SK-N-SH (cell line): ENCODE results near the gene EVA1A. TPM values are rescaled to one million over a fixed set of nuclear protein-coding genes. Genes with fewer than 3 reads are reported as not detected.

Experiments used
- CTCF ChIA-PET: fragments of 300-600, 350-600 bp; formaldehyde crosslinking; extraction: SDS; loops from one replicate; lab custom pipeline; 2021; lab: Yijun Ruan, JAX
- POLR2A ChIA-PET: fragments of 350-600 bp; sonication (Branson Sonifier 250); formaldehyde crosslinking; extraction: SDS; loops from one replicate; lab custom pipeline; 2020; ENCODE audit warnings: antibody characterized with exemption, inconsistent platforms; lab: Yijun Ruan, JAX
- DNase-seq: peaks from one replicate; pipeline ENCODE4 v3.0.0; 2012
- H2AFZ ChIP-seq: fragments of 200-600 bp; sonication (generic); 2 replicates; pipeline ENCODE4 v1.8.1; 2016; ENCODE audit warnings: antibody characterized with exemption, mild to moderate bottlenecking, low read depth
- H3F3A ChIP-seq: fragments of 200-600 bp; sonication (generic); replicated peaks from 2 replicates; pipeline ENCODE3; 2016; ENCODE audit warnings: antibody characterized with exemption, mild to moderate bottlenecking; ENCODE audit not compliant: insufficient read depth
- H3K27ac ChIP-seq, 2 experiments: fragments of 200-500 bp in 1 of 2; fragments of 200-600 bp in 1 of 2; sonication (Bioruptor generic) in 1 of 2; sonication (generic), shearing (Covaris generic) in 1 of 2; 2 replicates each; pipeline versions ENCODE4 v1.5.1 to v1.6.1; 2014 to 2016; ENCODE audit warnings: low read depth in 2 of 2, inconsistent platforms in 1 of 2, low read length in 1 of 2, mild to moderate bottlenecking in 1 of 2, mixed read lengths in 1 of 2
- H3K27me3 ChIP-seq: fragments of 200-600 bp; sonication (generic), shearing (Covaris generic); 2 replicates; pipeline ENCODE4 v1.6.1; 2016; ENCODE audit warnings: mixed run types; ENCODE audit not compliant: insufficient read depth
- H3K36me3 ChIP-seq, 2 experiments: fragments of 200-500 bp in 1 of 2; fragments of 200-600 bp in 1 of 2; sonication (Bioruptor generic) in 1 of 2; sonication (generic) in 1 of 2; replicated peaks in 1 of 2; 2 replicates each; pipeline versions ENCODE3 to v1.5.1; 2014 to 2016; ENCODE audit warnings: low read length in 1 of 2, mild to moderate bottlenecking in 1 of 2; ENCODE audit not compliant: insufficient read depth in 2 of 2, control insufficient read depth in 1 of 2
- H3K4me1 ChIP-seq, 2 experiments: fragments of 200-500 bp in 1 of 2; fragments of 200-600 bp in 1 of 2; sonication (Bioruptor generic) in 1 of 2; sonication (generic), shearing (Covaris generic) in 1 of 2; 2 replicates each; pipeline versions ENCODE4 v1.5.1 to v1.6.1; 2014 to 2016; ENCODE audit warnings: low read depth in 1 of 2, low read length in 1 of 2, mixed run types in 1 of 2; ENCODE audit not compliant: insufficient read depth in 2 of 2, control insufficient read depth in 1 of 2
- H3K4me2 ChIP-seq: fragments of 200-600 bp; sonication (generic), shearing (Covaris generic); 2 replicates; pipeline ENCODE4 v1.6.1; 2017; ENCODE audit warnings: mixed run types
- H3K4me3 ChIP-seq, 2 experiments: fragments of 200-500 bp in 1 of 2; fragments of 200-600 bp in 1 of 2; sonication (Bioruptor generic) in 1 of 2; sonication (generic), shearing (Covaris generic) in 1 of 2; 2 replicates each; pipeline versions ENCODE4 v1.5.1 to v1.8.1; 2014 to 2016; ENCODE audit warnings: low read depth in 2 of 2, inconsistent platforms in 1 of 2, low read length in 1 of 2, mild to moderate bottlenecking in 1 of 2, mixed read lengths in 1 of 2, moderate library complexity in 1 of 2
- H3K79me2 ChIP-seq: fragments of 200-600 bp; sonication (generic); 2 replicates; pipeline ENCODE4 v1.8.1; 2017; ENCODE audit warnings: mild to moderate bottlenecking; ENCODE audit not compliant: insufficient read depth
- H3K9ac ChIP-seq: fragments of 200-600 bp; sonication (generic); 2 replicates; pipeline ENCODE4 v1.6.1; 2017; ENCODE audit warnings: mixed run types
- H3K9me2 ChIP-seq: fragments of 200-600 bp; sonication (generic); 2 replicates; pipeline ENCODE4 v1.6.1; 2017; ENCODE audit warnings: mixed run types
- H3K9me3 ChIP-seq: fragments of 200-600 bp; sonication (generic); 2 replicates; pipeline ENCODE4 v1.6.1; 2017; ENCODE audit warnings: mixed run types, mild to moderate bottlenecking, moderate library complexity
- H4K20me1 ChIP-seq: fragments of 200-600 bp; sonication (generic); 2 replicates; pipeline ENCODE4 v1.6.1; 2017; ENCODE audit warnings: mild to moderate bottlenecking, mixed run types; ENCODE audit not compliant: insufficient read depth
- ELF1 ChIP-seq: IDR thresholded peaks from 2 replicates; pipeline ENCODE4 v1.4.0; 2012
- EP300 ChIP-seq, 2 experiments: IDR thresholded peaks; 2 replicates each; pipeline versions ENCODE4 v1.4.0 to v1.6.1; 2012; ENCODE audit warnings: borderline replicate concordance in 1 of 2, low read depth in 1 of 2, low read length in 1 of 2
- EZH2phosphoT487 ChIP-seq: fragments of 200-600 bp; sonication (generic); IDR thresholded peaks from 2 replicates; pipeline ENCODE4 v1.6.1; 2017; ENCODE audit warnings: low read depth, mixed run types, mild to moderate bottlenecking, antibody characterized with exemption, moderate library complexity, borderline replicate concordance
- FOSL2 ChIP-seq: IDR thresholded peaks from 2 replicates; pipeline ENCODE4 v1.4.0; 2012; ENCODE audit warnings: low read depth, mild to moderate bottlenecking, moderate library complexity, borderline replicate concordance
- GABPA ChIP-seq: IDR thresholded peaks from 2 replicates; pipeline ENCODE4 v1.4.0; 2012; ENCODE audit warnings: low read depth, mild to moderate bottlenecking
- JUND ChIP-seq: IDR thresholded peaks from 2 replicates; pipeline ENCODE4 v1.4.0; 2012
- MEF2A ChIP-seq: IDR thresholded peaks from 2 replicates; pipeline ENCODE4 v1.4.0; 2012; ENCODE audit warnings: low read depth, borderline replicate concordance
- RFX5 ChIP-seq: IDR thresholded peaks from 2 replicates; pipeline ENCODE4 v1.6.1; 2012; ENCODE audit warnings: mild to moderate bottlenecking, improper control_type of control experiment, low read length
- SIN3A ChIP-seq: IDR thresholded peaks from 2 replicates; pipeline ENCODE4 v1.6.1; 2012; ENCODE audit warnings: low read depth, mild to moderate bottlenecking, low read length, moderate library complexity, borderline replicate concordance
- SMC3 ChIP-seq: IDR thresholded peaks from 2 replicates; pipeline ENCODE4 v1.6.1; 2012; ENCODE audit warnings: low read depth, low read length, improper control_type of control experiment
- TAF1 ChIP-seq: IDR thresholded peaks from 2 replicates; pipeline ENCODE4 v1.6.1; 2012; ENCODE audit warnings: low read depth, mild to moderate bottlenecking, low read length, moderate library complexity, borderline replicate concordance
- TEAD4 ChIP-seq: IDR thresholded peaks from 2 replicates; pipeline ENCODE4 v1.4.0; 2012; ENCODE audit warnings: mild to moderate bottlenecking, borderline replicate concordance; ENCODE audit not compliant: insufficient read depth
- YY1 ChIP-seq: IDR thresholded peaks from 2 replicates; pipeline ENCODE4 v1.4.0; 2012; ENCODE audit warnings: low read depth, mild to moderate bottlenecking
- WGBS: methylation state at CpG from one replicate; pipeline ENCODE4 v1.1.6; 2017; ENCODE audit warnings: low lambda C conversion rate; 5-methylcytosine and 5-hydroxymethylcytosine counted together
- polyA plus RNA-seq, 3 experiments: library from polyadenylated mRNA; depleted of rRNA; stranded (reverse); fragments of >200 nt; gene quantifications; 2 replicates each; pipeline ENCODE4 v1.2.3, GENCODE V29; 2012
- TF ChIP-seq, protein P1 (sequence below): fragments of 150-350 bp; IDR thresholded peaks from 2 replicates; pipeline ENCODE4 v1.6.1; 2017; ENCODE audit warnings: antibody characterized with exemption, low read length, low read depth, borderline replicate concordance
- TF ChIP-seq, protein P2 (sequence below): IDR thresholded peaks from 2 replicates; pipeline ENCODE4 v1.4.0; 2012; ENCODE audit warnings: low read depth, borderline replicate concordance
- TF ChIP-seq, protein P3 (sequence below): IDR thresholded peaks from 2 replicates; pipeline ENCODE4 v1.6.1; 2012; ENCODE audit warnings: mild to moderate bottlenecking, low read depth, low read length, moderate library complexity
- TF ChIP-seq, protein P4 (sequence below): IDR thresholded peaks from 2 replicates; pipeline ENCODE4 v1.4.0; 2012; ENCODE audit warnings: low read depth, borderline replicate concordance
- TF ChIP-seq, protein P5 (sequence below): IDR thresholded peaks from 2 replicates; pipeline ENCODE4; 2012

Gene EVA1A
- polyA plus RNA-seq, 1 of the 3 experiments (the other 2 are of a cell fraction) = 93.0 TPM

DNA sequence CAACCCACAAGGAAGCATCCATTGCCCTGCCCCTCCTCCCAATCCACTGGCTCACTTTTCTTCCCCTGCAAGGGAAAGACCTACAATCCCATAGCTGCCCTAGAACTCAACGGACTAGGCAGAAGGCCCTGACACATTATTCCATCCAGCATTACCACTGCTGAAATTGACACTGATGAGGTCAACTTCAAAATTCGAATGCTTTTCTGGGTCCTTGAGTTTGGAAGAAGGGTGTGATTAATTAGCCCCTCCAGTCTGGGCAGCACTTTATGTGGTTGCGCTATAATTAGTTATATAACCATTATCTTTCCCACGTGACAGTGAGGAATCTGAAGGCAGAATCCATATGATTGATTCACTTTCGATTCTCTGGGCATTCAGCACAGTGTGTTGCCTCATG lies 55.7 kb downstream of the EVA1A start:
- Histone ChIP-seq H4K20me1 (peaks cover 6% of the 10 kb centered on the region), H3K9me2 (no peaks in the 10 kb centered on the region), H3K27me3 (no peaks in the 10 kb centered on the region), H3K9me3 (no peaks in the 10 kb centered on the region), H3K27ac (peak overlapping the region in 1 of 2 experiments; percentile 94; a peak in 2 of 4 replicates), H3K9ac (no peak overlapping the region), H3K4me2 (no peak overlapping the region), H3K79me2 (peaks cover 89% of the 10 kb centered on the region), H3K36me3 (peaks cover 28 to 58% of the 10 kb centered on the region in 2 experiments), H3F3A (peaks cover 60% of the 10 kb centered on the region), H3K4me3 (no peak overlapping the region), H2AFZ (no peak overlapping the region), H3K4me1 (peaks cover 8 to 44% of the 10 kb centered on the region in 2 experiments)
- 79% methylated on average over 5 of the region's 5 CpGs for WGBS
- TF ChIP-seq FOSL2 (no peak), SMC3 (no peak), GABPA (no peak), RFX5 (no peak), JUND (no peak), EP300 (IDR thresholded peaks at IDR 0.05; ENCODE audit: borderline replicate concordance in 1 of 2, low read depth in 1 of 2, low read length in 1 of 2) (no peak), SIN3A (no peak), ELF1 (no peak), MEF2A (no peak), YY1 (no peak), TAF1 (no peak), TEAD4 (no peak), EZH2phosphoT487 (no peak)
- TF ChIP-seq, protein P1, sequence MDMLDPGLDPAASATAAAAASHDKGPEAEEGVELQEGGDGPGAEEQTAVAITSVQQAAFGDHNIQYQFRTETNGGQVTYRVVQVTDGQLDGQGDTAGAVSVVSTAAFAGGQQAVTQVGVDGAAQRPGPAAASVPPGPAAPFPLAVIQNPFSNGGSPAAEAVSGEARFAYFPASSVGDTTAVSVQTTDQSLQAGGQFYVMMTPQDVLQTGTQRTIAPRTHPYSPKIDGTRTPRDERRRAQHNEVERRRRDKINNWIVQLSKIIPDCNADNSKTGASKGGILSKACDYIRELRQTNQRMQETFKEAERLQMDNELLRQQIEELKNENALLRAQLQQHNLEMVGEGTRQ = no peak
- TF ChIP-seq, protein P2, sequence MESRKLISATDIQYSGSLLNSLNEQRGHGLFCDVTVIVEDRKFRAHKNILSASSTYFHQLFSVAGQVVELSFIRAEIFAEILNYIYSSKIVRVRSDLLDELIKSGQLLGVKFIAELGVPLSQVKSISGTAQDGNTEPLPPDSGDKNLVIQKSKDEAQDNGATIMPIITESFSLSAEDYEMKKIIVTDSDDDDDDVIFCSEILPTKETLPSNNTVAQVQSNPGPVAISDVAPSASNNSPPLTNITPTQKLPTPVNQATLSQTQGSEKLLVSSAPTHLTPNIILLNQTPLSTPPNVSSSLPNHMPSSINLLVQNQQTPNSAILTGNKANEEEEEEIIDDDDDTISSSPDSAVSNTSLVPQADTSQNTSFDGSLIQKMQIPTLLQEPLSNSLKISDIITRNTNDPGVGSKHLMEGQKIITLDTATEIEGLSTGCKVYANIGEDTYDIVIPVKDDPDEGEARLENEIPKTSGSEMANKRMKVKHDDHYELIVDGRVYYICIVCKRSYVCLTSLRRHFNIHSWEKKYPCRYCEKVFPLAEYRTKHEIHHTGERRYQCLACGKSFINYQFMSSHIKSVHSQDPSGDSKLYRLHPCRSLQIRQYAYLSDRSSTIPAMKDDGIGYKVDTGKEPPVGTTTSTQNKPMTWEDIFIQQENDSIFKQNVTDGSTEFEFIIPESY = no peak
- TF ChIP-seq, protein P3, sequence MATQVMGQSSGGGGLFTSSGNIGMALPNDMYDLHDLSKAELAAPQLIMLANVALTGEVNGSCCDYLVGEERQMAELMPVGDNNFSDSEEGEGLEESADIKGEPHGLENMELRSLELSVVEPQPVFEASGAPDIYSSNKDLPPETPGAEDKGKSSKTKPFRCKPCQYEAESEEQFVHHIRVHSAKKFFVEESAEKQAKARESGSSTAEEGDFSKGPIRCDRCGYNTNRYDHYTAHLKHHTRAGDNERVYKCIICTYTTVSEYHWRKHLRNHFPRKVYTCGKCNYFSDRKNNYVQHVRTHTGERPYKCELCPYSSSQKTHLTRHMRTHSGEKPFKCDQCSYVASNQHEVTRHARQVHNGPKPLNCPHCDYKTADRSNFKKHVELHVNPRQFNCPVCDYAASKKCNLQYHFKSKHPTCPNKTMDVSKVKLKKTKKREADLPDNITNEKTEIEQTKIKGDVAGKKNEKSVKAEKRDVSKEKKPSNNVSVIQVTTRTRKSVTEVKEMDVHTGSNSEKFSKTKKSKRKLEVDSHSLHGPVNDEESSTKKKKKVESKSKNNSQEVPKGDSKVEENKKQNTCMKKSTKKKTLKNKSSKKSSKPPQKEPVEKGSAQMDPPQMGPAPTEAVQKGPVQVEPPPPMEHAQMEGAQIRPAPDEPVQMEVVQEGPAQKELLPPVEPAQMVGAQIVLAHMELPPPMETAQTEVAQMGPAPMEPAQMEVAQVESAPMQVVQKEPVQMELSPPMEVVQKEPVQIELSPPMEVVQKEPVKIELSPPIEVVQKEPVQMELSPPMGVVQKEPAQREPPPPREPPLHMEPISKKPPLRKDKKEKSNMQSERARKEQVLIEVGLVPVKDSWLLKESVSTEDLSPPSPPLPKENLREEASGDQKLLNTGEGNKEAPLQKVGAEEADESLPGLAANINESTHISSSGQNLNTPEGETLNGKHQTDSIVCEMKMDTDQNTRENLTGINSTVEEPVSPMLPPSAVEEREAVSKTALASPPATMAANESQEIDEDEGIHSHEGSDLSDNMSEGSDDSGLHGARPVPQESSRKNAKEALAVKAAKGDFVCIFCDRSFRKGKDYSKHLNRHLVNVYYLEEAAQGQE = no peak
- TF ChIP-seq, protein P4, sequence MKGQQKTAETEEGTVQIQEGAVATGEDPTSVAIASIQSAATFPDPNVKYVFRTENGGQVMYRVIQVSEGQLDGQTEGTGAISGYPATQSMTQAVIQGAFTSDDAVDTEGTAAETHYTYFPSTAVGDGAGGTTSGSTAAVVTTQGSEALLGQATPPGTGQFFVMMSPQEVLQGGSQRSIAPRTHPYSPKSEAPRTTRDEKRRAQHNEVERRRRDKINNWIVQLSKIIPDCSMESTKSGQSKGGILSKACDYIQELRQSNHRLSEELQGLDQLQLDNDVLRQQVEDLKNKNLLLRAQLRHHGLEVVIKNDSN = no peak
- TF ChIP-seq, protein P5, sequence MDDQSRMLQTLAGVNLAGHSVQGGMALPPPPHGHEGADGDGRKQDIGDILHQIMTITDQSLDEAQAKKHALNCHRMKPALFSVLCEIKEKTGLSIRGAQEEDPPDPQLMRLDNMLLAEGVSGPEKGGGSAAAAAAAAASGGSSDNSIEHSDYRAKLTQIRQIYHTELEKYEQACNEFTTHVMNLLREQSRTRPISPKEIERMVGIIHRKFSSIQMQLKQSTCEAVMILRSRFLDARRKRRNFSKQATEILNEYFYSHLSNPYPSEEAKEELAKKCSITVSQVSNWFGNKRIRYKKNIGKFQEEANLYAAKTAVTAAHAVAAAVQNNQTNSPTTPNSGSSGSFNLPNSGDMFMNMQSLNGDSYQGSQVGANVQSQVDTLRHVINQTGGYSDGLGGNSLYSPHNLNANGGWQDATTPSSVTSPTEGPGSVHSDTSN = no peak
- CTCF ChIA-PET = interaction anchor here (0.9 to 1.0 kb wide), 2 partner anchors 41 to 57 kb away, joined by 3 read pairs; no protein-coding TSS in a partner anchor
- POLR2A ChIA-PET = no interaction called here
- no peak for DNase-seq
